ENCODE measurements around the gene DYNC1H1.

The DYNC1H1 gene

DNA sequence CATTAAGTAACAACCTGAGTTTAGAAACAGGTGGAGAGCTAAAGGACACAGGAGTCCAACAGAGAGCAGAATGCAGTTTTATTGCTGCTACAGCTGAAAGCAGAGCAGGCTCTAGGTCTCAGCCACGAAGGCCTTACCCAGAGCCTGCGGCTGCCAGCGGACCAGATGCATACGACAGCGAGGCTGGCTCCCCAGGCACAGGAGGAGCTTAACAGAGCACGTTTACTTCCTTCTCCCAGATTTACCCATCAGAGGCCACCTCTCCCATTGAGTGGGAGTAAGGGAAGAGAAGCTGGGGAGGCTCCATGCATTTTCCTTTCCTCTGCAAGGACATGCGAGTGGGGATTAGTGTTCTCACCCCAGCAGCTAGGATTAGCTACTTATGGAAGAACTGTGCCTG is 22.6 kb downstream of the DYNC1H1 start:
- DNase-seq (ENCODE audit: insufficient read length, low spot score) (no peak), FAIRE-seq (no peak)

DNA sequence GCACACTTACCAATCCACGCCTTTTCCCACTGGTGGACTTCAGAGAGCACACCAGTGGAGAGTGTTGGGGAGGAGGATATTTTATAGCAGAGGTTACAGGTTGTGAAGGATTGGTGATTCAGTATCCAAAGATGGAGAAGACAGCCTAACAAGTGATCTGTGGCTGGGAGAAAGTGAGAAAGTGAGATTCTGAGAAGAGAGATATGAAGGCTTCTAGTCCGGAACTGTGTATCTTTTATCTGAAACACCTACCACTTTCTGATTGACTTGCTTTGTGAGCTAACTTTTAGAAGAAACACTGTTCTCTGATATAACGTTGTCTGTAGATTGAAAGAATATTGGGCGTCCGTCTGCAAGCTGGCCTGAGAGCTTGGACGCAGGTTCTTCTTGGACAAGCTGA is 24.0 kb downstream of the DYNC1H1 start:
- DNase-seq (ENCODE audit: insufficient read length, low spot score) = no peak
- no peak for FAIRE-seq

DNA sequence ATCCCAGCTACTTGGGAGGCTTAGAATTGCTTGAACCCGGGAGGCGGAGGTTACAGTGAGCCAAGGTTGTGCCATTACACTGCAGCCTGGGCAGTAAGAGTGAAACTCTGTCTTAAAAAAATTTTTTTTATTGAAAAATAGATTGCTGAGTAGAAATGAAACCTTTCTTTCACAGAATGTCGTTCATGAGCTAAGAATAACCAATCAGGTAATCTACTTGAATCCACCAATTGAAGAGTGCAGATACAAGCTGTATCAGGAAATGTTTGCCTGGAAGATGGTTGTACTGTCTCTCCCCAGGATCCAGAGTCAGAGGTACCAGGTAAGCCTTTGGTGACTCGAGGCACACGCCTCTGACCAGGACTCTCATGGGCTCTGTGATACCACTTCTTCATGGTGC is 27.0 kb downstream of the DYNC1H1 start:
- FAIRE-seq = no peak

DNA sequence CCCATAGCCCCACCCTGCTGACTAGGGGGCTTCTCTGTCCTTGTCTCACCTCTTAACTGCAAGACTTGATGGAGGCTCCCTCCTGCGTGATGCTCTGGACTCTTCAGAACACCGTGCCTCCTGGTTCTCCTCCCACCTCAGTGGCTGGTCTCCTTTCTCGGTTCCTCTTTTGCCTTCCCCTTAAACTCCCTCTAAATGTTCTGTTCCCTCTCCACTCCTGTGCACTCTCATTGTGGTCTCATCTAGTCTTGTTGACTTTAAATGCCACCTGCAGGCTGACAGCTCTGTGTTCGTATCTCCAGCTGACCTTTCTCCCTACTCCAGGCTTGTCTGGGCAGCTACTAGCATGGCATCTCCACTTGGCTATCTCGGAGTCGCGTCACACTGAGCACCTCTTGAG is 28.3 kb downstream of the DYNC1H1 start:
- DNase-seq (ENCODE audit: insufficient read length, low spot score) (peak; percentile 62), FAIRE-seq (peak; percentile 90)

More for the DNA sequence above, 27.0 kb downstream of the DYNC1H1 start:
- DNase-seq (ENCODE audit: insufficient read length, low spot score) = no peak

DNA sequence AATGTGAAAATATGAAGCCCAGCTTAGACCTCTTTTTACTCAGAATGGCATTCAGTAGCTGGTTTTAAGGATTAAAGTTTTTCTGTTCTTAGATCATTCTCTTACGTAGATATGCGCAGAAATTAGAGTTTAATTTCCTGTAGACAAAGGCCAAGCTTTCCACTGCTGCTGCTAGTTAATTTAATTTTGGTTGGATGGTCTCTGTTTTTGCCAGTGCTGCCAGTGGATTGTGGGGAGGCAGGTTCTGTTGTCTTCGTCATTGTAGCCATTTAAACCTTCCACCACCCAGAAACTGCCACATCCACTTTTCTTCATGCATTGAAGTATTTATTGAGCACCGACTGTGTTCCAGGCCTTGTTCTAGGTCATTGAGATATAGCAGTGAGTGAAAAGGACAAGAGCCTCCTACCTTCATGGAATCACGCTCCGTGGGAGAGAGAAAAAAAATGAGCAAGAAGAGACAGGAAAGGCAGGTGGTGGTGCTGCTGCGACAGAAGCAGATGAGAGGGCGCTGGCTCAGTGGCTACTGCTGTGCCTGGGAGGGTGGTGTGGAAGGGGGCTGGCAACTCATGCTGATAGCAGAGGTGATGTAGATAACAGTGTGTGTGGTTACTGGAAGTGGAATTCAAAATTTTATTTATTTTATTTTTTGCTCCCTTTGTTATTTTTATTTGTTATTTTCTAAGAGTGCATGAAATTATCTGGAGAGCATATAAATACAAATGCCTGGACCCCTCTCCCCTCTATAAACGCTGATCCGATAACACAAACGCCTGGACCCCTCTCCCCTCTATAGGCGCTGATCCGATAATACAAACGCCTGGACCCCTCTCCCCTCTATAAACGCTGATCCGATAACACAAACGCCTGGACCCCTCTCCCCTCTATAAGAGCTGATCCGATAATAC is 33.3 kb downstream of the DYNC1H1 start:
- DNase-seq (ENCODE audit: insufficient read length, low spot score) (no peak), FAIRE-seq (no peak)

DNA sequence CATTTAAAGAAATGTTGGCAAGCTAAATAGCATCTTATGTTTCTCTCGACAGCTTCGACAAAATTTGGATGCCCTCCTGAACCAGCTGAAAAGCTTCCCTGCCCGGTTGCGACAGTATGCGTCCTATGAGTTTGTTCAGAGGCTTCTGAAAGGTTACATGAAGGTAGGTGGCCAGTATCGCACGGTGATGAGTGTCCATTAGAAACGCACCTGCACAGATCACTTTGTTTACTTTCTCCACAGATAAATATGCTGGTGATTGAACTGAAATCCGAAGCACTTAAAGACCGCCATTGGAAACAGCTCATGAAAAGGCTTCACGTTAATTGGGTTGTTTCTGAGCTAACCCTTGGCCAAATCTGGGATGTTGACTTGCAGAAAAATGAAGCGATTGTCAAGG is 36.5 kb downstream of the DYNC1H1 start:
- DNase-seq (ENCODE audit: insufficient read length, low spot score) (no peak), FAIRE-seq (no peak)

DNA sequence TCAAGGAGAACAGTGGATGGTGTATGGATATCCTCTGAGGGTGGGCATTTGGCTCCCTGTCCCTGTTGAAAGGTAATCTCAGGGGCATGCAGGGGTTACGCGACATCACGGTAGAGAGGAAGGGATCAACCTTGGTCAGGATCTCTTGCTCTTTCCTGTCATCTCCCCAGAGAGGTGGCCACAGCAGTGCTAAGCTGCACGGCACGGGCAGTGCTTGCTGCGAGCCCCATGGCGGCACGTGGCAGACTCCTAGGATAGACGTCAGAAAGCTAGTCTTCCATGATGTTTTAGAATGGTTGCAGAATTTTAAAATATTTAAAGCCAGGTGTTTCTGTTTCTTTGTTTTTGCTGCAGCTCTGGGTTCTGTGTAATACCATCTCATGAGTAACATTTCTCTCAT is 41.0 kb downstream of the DYNC1H1 start:
- DNase-seq (ENCODE audit: insufficient read length, low spot score) (no peak), FAIRE-seq (no peak)

DNA sequence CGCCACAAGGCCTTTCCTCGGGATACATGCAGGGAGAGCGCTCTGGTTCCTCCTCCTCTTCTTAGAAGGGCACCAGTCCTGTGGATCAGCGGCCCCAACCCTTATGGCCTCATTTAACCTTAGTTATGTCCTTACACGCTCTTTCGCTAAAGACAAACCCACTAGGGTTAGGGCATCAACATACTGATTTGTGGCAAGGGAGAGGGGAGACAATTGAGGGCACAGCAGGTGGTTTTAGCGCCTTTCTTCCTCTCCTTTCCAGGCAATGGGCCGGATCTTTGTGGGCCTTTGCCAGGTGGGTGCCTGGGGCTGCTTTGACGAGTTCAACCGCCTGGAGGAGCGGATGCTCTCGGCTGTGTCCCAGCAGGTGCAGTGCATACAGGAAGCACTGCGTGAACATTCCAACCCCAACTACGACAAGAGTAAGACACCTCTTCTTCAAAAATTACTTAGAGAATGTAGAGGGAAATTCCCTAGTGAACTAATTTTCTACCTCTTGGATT is 43.6 kb downstream of the DYNC1H1 start:
- DNase-seq (ENCODE audit: insufficient read length, low spot score) = no peak

DNA sequence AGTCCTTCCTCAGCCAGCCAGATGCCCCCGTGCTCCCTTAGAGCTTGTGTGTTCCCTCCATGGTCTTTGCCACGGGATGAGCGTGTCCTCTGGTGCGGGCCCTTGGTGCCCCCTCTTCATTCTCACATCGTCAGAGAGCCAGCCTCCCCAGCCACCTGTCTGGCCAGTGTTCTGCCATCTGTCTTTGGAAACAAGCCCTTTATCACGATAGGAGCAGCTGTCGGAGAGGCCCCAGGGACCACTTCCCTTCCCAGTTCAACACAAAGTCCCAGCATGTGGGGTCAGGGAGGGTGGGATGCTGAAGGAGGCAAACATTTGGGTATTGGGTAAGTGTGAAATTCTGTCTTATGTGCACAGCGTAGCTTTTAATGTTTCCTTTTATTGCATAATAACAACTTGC is 44.5 kb downstream of the DYNC1H1 start:
- DNase-seq (ENCODE audit: insufficient read length, low spot score) = no peak
- no peak for FAIRE-seq

More for the DNA sequence above, 43.6 kb downstream of the DYNC1H1 start:
- no peak for FAIRE-seq

DNA sequence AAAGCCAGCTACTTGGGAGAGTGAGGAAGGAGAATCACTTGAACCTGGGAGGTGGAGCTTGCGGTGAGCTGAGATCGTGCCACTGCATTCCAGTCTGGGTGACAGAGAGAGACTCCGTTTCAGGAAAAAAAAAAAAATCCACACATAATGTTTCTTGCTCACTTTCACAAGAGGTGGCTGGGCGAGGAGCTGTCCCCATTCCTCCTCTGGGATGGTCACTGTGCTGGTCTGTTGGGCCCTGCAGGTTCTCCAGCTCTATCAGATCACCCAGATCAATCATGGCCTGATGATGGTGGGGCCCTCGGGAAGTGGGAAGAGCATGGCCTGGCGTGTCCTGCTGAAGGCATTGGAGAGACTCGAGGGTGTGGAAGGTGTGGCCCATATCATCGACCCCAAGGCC is 47.3 kb downstream of the DYNC1H1 start:
- DNase-seq (ENCODE audit: insufficient read length, low spot score) (no peak), FAIRE-seq (no peak)

DNA sequence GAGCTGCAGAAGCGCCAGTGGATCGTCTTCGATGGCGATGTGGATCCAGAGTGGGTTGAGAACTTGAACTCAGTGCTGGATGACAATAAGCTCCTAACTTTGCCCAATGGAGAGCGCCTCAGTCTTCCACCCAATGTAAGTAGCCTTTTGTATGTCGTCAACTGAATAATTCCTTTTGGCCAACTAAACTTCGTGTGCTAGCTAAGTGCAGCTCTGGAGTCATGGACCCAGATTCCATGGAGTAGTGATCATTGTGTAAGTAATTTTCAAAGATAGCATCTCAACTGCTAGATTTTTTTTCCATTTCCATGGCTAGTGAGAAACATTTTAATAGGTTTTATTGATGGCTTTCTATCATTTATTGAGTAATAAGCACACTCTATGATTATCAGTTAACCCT is 48.0 kb downstream of the DYNC1H1 start:
- no peak for DNase-seq (ENCODE audit: insufficient read length, low spot score)
- no peak for FAIRE-seq

DNA sequence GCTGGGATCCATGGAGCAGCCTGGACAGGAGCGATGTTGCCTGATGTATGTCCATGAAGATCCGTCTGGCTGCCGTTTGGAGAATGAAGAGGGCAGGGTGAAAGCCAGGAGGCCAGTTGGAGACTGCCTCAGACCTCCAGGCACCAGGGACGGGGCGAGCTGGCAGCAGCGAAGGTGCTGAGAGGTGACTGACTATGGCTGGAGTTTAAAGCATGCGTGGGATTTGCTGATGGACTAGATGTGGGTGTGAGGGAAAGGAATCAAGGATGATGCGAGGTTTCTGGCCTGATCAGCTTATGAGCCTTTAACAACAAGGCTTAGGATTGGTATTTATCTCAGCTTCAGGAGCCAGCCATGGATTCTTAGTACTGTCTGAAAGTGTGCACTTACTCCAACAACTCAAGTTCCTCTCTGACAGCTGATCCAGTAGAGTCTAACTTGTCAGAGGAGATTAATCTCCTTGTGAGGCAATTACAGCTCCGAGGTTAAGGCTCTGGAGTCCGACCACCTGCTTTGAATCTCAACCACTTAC is 49.4 kb downstream of the DYNC1H1 start:
- DNase-seq (ENCODE audit: insufficient read length, low spot score) (no peak), FAIRE-seq (no peak)

DNA sequence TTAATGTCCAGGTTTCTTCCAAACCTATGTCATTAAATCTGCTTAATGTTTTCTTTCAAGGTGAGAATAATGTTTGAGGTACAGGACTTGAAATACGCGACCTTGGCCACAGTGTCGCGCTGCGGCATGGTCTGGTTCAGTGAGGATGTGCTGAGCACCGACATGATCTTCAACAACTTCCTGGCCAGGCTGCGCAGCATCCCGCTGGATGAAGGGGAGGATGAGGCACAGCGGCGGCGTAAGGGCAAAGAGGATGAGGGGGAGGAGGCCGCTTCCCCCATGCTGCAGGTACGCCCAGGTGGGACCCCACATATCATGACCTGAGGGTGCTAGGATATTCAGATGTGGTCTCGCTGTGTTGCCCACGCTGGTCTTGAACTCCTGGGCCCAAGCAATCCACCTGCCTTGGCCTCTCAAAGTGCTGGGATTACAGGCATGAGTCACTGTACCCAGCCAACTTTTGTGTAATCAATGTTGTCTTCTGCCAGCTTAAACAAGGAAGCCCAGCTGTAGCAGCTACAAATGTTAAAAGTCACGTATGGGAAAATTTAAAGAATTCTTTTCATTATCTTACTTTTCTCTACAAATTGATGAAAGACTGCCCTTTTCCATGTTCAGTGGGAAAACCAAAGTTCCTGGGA is 50.8 kb downstream of the DYNC1H1 start:
- no peak for FAIRE-seq
- DNase-seq (ENCODE audit: insufficient read length, low spot score) = no peak

DNA sequence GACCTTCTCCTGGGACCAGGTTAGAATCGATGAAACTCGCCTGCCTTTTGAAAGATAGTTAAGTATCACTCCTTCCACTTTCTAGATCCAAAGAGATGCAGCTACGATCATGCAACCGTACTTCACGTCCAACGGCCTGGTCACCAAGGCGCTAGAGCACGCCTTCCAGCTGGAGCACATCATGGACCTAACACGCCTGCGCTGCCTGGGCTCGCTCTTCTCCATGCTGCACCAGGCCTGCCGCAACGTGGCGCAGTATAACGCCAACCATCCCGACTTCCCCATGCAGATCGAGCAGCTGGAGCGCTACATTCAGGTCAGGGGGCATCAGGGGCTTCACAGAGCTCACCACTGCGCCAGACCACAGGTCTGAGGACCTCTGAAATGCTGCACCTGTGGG is 51.4 kb downstream of the DYNC1H1 start:
- no peak for DNase-seq (ENCODE audit: insufficient read length, low spot score)
- no peak for FAIRE-seq

DNA sequence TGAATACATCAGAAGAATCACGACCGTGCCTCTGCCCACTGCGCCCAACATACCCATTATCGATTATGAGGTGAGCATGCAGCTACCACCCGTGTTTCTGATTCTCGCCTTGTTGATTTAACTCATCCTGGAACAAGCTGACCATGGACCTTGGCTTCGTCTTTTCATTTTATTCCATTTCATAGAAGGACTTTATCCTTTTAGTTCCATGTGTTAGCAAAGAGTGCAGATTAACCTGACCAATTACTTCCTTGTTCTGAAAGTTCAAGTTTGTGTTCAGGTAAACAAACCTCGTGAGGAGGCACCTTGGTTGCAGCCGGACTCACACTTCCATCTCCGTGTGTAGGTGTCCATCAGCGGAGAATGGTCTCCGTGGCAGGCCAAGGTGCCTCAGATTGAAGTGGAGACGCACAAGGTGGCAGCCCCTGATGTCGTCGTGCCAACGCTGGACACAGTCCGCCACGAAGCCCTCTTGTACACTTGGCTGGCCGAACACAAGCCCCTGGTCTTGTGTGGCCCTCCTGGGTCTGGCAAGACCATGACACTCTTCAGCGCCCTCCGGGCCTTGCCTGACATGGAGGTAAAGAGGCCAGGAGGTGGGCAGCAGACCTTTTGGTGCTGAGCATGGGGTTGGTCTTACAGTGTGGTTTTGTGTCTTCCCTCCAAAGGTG is 52.2 kb downstream of the DYNC1H1 start:
- DNase-seq (ENCODE audit: insufficient read length, low spot score) (no peak), FAIRE-seq (no peak)

DNA sequence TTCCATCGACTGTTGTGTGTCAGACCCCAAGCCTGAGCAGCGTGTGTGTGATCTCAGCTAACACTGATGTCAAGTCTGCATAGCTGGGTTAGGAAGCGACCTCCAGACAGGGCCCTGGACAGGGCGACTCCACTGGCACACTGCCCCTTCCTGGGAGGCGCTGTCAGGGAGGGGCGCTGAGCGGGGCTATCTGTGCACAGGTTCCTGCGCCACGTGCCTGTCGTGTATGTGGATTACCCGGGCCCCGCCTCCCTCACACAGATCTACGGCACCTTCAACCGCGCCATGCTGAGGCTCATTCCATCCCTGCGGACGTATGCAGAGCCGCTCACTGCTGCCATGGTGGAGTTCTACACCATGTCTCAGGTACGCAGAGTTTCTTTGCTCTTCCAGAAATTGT is 53.9 kb downstream of the DYNC1H1 start:
- FAIRE-seq (no peak), DNase-seq (ENCODE audit: insufficient read length, low spot score) (no peak)

DNA sequence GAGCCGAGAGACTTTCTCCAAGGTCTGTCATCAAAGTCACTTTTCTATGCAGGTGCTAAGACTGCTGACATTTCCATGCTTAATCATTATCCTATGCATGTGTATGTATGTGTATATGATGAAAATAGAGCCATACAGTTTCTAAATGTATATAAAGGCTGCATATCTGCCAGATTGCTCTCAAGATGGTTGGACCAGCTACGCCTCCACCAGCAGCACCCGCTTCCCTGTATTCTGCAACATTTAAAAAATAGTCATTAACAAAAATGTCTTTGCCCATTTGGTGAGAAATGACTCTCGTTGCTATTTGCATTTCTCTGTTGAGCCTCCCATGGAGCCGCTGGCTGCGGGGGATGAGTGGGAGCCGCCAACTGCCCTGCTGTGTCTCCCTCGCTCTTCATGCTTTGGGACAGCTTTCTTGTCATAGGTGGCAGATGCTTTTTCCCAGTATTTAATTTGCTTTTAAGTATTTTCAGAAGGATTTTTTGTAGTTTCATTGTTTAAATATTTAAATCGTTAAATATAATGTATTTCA is 54.7 kb downstream of the DYNC1H1 start:
- no peak for FAIRE-seq
- DNase-seq (ENCODE audit: insufficient read length, low spot score) = no peak

DNA sequence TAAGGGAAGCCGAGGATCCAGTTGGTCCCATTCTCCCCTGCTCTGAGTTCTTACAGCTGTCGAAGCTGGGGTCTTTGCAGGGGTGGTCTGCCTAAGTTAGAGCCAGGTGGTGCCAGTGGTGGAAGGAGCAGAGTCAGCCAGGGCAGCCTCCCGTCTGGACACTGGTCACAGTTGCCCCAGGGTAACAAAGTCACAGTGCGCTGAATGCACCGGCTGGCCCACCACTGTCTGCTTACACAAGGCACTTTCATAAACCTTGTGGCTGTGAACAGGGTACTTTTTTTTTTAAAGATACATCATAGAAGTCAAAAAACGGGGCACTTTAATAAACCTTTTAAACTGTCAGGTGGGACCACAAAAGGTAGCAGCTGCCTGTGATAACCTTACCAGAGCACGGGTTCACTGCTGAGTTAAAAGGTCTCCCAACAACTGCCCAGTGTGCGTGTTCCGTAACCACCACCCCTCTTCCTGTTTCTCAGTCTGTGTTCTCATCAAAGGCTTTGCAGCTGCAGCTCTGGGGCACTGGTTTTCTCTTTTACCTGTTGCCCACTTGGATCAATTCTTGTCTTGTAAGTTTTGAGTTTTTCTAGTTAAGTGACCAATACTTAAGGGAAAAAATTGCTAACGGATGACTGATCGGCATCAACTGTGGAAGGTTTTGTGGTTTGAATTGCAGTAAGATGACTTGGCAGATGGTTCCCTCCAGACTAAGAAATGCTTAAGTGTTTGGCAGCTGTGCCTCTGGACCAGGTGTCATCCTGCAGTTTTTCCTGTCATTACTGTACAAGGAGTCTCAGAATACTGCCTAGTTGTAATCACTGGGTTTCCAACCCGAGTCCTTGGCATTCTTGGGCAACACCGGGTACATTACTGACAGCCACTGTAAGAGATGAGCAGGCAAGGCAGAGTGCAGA is 55.9 kb downstream of the DYNC1H1 start:
- no peak for DNase-seq (ENCODE audit: insufficient read length, low spot score)
- FAIRE-seq = peak; percentile 44

DNA sequence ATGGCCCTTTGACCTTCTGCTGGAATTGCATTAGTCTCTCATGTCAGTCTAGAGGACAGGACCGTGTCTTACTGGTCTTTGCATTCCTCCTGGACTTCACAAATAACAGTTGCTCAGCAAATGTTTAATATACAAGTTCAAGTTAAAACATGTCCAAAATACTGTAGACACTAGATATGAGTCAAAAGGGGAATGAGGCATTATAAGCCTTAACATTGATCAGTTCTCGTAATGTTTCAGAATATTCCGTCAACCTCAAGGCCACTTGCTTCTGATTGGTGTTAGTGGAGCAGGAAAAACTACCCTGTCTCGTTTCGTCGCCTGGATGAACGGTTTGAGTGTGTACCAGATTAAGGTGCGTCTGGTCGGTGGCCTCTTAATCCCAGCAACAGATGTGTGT is 62.6 kb downstream of the DYNC1H1 start:
- FAIRE-seq (no peak), DNase-seq (ENCODE audit: insufficient read length, low spot score) (no peak)

DNA sequence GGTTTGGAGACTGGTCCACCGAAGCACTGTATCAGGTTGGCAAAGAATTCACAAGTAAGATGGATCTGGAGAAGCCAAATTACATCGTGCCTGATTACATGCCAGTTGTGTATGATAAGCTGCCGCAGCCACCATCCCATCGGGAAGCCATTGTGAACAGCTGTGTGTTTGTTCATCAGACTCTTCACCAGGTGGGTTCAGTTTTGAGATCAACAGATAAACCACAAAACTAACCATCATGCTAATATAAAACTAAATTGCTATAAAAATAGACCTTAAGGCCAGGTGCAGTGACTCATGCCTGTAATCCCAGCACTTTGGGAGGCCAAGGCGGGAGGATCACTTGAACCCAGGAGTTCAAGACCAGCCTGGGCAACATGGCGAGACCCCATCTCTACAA is 63.6 kb downstream of the DYNC1H1 start:
- no peak for FAIRE-seq
- DNase-seq (ENCODE audit: insufficient read length, low spot score) = no peak
